KOPT-K1 (cell line): ENCODE results near the gene ASB9.
"Not testable (repeated sequence)": the region's sequence is repeated elsewhere in the genome, so short reads cannot be mapped to it uniquely, and the experiment has no call there.

ENCODE experiments used
- H3K27ac ChIP-seq: fragments of 200-600 bp; sonication (generic); 2 replicates; pipeline ENCODE4 v1.5.1; 2016; ENCODE audit warnings: antibody characterized with exemption, mild to moderate bottlenecking, low read depth, low read length; ENCODE audit not compliant: poor library complexity, severe bottlenecking
- H3K36me3 ChIP-seq: fragments of 200-600 bp; sonication (generic); 2 replicates; pipeline ENCODE4 v1.5.1; 2017; ENCODE audit warnings: antibody characterized with exemption, mild to moderate bottlenecking, low read length, moderate library complexity; ENCODE audit not compliant: insufficient read depth
- H3K9me3 ChIP-seq: fragments of 200-600 bp; sonication (generic); 2 replicates; pipeline ENCODE4 v1.5.1; 2017; ENCODE audit warnings: antibody characterized with exemption, low read length, mild to moderate bottlenecking; ENCODE audit not compliant: insufficient read depth, poor library complexity, severe bottlenecking

Gene ASB9

GRCh38 chrX:15273275-15273674 is 3.4 kb upstream of the ASB9 start:
- H3K27ac ChIP-seq, H3K36me3 ChIP-seq, H3K9me3 ChIP-seq: not testable (repeated sequence)

GRCh38 chrX:15271757-15272156 is 1.9 kb upstream of the ASB9 start:
- Histone ChIP-seq H3K9me3 (no peaks in the 10 kb centered on the region), H3K27ac (no peak overlapping the region), H3K36me3 (no peaks in the 10 kb centered on the region)

- no peaks in the 10 kb centered on the region for H3K36me3 ChIP-seq
- no peaks in the 10 kb centered on the region for H3K9me3 ChIP-seq
- peak overlapping the region; percentile 62 for H3K27ac ChIP-seq
Measured at GRCh38 chrX:15269120-15269519, 763 bp downstream of the ASB9 start.

GRCh38 chrX:15254852-15255251 is 15.0 kb downstream of the ASB9 start:
- Histone ChIP-seq H3K9me3 (no peaks in the 10 kb centered on the region), H3K27ac (no peak overlapping the region), H3K36me3 (peaks cover 4% of the 10 kb centered on the region; the same call in 1 of the 2 replicates)

- Histone ChIP-seq H3K27ac (no peak overlapping the region), H3K36me3 (no peaks in the 10 kb centered on the region), H3K9me3 (no peaks in the 10 kb centered on the region)
Measured at GRCh38 chrX:15245896-15246295, 24.0 kb downstream of the ASB9 start.

- H3K9me3 ChIP-seq, result no peaks in the 10 kb centered on the region
- H3K36me3 ChIP-seq, result no peaks in the 10 kb centered on the region
- H3K27ac ChIP-seq, result no peak overlapping the region
Measured at GRCh38 chrX:15244421-15244820, 25.5 kb downstream of the ASB9 start.

GRCh38 chrX:15242899-15243555 is 26.9 kb downstream of the ASB9 start:
- Histone ChIP-seq H3K27ac (no peak overlapping the region), H3K9me3 (no peaks in the 10 kb centered on the region), H3K36me3 (no peaks in the 10 kb centered on the region)

GRCh38 chrX:15241301-15241700 is 28.6 kb downstream of the ASB9 start:
- Histone ChIP-seq H3K27ac (no peak overlapping the region), H3K36me3 (no peaks in the 10 kb centered on the region), H3K9me3 (no peaks in the 10 kb centered on the region)

- Histone ChIP-seq H3K36me3 (no peaks in the 10 kb centered on the region), H3K27ac (no peak overlapping the region), H3K9me3 (no peaks in the 10 kb centered on the region)
Measured at GRCh38 chrX:15240414-15240813, 29.5 kb downstream of the ASB9 start.

GRCh38 chrX:15236146-15236545 is 33.7 kb downstream of the ASB9 start:
- no peaks in the 10 kb centered on the region for H3K36me3 ChIP-seq
- no peaks in the 10 kb centered on the region for H3K9me3 ChIP-seq
- H3K27ac ChIP-seq, result no peak overlapping the region

GRCh38 chrX:15235001-15235400 is 34.9 kb downstream of the ASB9 start:
- Histone ChIP-seq H3K36me3 (no peaks in the 10 kb centered on the region), H3K9me3 (no peaks in the 10 kb centered on the region), H3K27ac (no peak overlapping the region)

- no peak overlapping the region for H3K27ac ChIP-seq
- H3K9me3 ChIP-seq, result no peaks in the 10 kb centered on the region
- H3K36me3 ChIP-seq, result no peaks in the 10 kb centered on the region
Measured at GRCh38 chrX:15233416-15234015, 36.4 kb downstream of the ASB9 start.

GRCh38 chrX:15224747-15225146 is 45.1 kb downstream of the ASB9 start:
- no peaks in the 10 kb centered on the region for H3K36me3 ChIP-seq
- no peaks in the 10 kb centered on the region for H3K9me3 ChIP-seq
- no peak overlapping the region for H3K27ac ChIP-seq

- no peak overlapping the region for H3K27ac ChIP-seq
- no peaks in the 10 kb centered on the region for H3K9me3 ChIP-seq
- no peaks in the 10 kb centered on the region for H3K36me3 ChIP-seq
Measured at GRCh38 chrX:15221321-15221720, 48.6 kb downstream of the ASB9 start.

GRCh38 chrX:15217161-15217560 is 52.7 kb downstream of the ASB9 start:
- Histone ChIP-seq H3K36me3 (no peaks in the 10 kb centered on the region), H3K9me3 (no peaks in the 10 kb centered on the region), H3K27ac (no peak overlapping the region)

GRCh38 chrX:15216280-15216679 is 53.6 kb downstream of the ASB9 start:
- Histone ChIP-seq H3K9me3 (no peaks in the 10 kb centered on the region), H3K27ac (no peak overlapping the region), H3K36me3 (no peaks in the 10 kb centered on the region)
